ENCODE measurements around the gene CAPN9. TPM values are rescaled to one million over a fixed set of nuclear protein-coding genes. Genes with fewer than 3 reads are reported as not detected.

Gene CAPN9
- total RNA-seq, 1 donor from 2014 or later = 0.16 TPM

- peak; percentile 66 for DNase-seq
Observed at GRCh38 chr1:230772457-230773395, 25.5 kb downstream of the CAPN9 start.

- no peak for DNase-seq
Observed at GRCh38 chr1:230773396-230774033, 26.3 kb downstream of the CAPN9 start.

- DNase-seq = no peak
Observed at GRCh38 chr1:230778916-230779590, 31.9 kb downstream of the CAPN9 start.

GRCh38 chr1:230781131-230781530, 33.9 kb downstream of the CAPN9 start:
- DNase-seq = no peak

DNA sequence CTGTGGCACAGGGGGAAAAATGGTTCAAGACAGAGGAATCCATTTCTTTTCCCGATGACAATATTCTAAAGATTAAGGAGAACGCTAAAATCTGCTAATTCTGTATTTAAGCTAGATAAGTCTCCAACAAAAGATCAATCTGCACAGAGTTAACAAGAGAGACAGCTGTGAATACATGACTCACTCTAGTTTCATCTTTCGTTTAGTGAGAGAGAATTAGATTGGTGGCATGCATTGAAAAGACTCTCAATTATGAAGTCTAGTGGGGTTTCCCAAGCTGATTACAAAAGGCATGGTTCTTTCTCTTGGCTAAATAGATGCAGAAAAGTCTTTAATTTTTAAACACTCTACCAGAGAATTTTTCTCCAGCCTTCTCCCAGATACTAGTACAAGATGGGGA, 34.4 kb downstream of the CAPN9 start:
- DNase-seq = no peak

DNA sequence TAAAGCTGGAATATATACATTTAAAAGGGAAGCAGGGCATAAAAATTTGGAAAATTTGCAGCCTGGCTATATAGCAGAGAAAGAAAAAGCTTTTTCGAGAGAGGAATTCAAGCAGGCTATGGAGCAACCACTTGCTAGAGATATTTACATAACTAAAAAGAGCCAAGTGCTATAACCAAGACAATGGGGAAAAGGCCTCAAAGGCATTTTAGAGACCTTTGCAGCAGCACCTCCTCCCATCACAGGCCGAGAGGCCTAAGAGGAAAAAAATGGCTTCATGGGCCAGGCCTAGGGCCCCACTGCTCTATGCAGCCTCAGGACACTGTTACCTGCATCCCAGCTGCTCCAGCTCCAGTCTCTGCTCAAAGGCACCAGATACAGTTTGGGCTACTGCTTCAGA, 37.0 kb downstream of the CAPN9 start:
- no peak for DNase-seq

DNA sequence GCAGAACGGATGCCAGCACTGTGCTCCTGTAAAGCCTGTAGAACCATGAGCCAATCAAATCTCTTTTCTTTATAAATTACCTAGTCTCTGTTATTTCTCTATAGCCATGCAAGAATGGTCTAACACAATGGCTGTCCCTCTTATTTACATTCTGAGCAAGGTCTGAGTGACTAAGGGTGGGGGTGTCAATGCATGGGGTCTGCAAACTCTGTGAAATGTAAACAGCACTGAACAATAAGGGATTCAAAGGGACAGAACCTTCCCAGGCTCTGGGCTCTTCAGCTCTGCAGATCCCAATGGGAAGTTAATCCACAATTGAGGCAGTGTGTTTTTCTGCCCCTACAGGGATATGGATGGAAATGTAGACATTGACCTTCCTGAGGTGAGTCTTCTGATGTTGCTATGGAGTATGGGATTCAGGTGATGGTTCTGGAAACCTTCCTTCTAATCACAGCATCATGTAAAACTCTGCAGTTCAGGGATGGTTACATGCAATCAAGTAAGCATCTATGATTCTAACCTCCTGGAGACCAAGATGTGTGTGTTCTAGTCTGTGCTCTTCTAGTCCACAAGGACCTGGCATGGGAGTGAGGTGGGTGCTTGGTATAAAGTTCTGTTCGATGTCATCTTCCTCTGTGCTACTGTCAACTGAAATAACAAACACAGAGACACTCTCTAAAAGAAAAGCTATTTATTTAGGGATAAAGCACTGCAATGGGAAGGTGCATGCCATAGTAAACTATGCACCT, 38.6 kb downstream of the CAPN9 start:
- DNase-seq = no peak

- no peak for DNase-seq
Observed at GRCh38 chr1:230786385-230786753, 39.2 kb downstream of the CAPN9 start.

DNA sequence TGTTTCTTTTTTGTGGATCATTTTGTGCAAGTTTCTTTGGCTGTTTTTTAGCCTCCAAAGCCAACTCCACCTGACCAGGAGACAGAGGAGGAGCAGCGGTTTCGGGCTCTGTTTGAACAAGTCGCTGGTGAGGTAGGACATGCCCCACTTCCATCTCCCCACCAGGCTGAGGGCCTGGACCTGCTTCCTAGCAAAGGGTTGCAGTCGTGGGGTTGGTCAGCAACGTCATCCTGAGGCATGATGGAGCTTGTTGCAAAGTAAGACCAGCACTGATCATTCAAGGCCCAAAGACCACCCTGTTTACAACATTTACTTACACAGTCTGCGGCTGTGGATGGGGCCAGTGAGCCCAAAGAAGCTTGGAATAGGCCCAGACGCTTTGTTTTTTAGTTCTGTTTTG, 40.3 kb downstream of the CAPN9 start:
- DNase-seq = no peak

DNA sequence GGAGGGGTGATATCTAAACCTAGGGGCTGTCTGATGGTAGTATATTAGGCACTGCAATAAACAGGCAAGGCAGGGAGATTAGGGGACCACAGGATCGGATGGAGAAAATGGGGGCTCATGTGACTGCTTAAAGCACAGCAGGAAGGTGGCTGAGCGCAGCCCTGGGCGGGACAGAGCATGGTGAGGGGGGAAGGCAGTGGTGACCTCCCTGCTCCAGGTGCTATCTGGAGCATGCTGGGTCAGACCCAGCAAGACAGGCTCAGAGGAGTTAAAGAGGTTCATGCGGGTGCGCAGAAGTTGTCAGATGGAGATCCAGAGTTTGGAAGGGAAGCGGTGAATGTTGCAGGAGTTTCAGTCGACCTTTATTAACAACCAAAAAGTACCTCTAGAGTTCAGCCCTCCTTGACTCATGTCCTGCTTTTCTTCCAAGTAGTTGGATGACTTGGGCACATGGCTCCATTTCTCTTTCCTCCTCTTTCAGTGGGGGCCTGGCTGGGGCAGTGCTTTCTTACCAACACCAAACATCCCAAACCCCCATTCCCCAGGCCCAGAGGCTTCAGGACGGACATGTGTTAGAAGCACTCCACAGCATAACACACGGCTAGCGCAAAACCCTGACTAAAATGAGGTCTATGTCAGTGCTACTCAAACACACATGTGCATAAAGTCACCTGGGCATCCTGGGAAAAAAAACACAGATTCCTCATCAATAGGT, 41.5 kb downstream of the CAPN9 start:
- no peak for DNase-seq

DNA sequence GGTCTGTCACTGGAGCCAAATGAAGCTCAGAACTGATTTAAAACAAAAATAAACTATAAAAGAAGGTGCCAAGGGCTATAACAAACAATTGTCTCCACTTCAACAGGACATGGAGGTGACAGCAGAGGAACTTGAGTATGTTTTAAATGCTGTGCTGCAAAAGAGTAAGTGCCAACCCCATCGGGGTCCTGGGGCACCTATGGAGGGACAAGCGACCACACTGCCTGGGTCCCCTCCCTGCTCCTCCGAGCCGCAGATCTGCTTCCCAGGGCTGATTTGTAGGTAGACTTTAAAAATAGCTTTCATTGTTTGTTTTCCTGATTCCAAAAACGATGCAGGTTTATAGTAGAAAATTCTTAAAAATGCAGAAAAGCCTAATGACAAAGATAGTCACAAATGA, 42.8 kb downstream of the CAPN9 start:
- DNase-seq = no peak

DNA sequence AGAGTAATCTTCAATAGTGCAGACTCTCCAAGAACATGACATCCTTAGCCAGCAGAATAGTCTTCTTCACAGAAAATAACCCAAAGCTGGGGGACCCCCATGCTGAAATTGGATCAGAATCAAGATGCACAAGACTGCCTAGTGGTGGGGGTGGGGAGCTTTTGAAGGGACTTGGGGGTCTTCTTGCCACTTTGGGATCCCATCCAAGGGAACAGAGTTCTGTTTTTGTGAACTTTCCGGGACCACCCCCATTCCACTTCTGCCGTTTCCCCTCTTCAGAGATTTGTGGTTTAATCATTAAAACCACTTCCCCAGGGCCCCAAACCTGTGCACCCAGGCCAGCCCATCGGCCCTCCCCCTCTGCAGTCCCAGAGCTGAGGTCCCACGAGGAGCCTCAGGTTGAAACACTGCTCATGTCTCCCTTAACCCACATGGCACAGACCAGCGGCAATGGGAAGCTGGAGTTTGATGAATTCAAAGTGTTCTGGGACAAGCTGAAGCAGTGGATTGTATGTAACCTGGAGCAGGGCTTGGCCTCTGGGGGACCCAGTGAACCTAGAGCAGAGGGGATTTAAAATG, 44.9 kb downstream of the CAPN9 start:
- DNase-seq = no peak

DNA sequence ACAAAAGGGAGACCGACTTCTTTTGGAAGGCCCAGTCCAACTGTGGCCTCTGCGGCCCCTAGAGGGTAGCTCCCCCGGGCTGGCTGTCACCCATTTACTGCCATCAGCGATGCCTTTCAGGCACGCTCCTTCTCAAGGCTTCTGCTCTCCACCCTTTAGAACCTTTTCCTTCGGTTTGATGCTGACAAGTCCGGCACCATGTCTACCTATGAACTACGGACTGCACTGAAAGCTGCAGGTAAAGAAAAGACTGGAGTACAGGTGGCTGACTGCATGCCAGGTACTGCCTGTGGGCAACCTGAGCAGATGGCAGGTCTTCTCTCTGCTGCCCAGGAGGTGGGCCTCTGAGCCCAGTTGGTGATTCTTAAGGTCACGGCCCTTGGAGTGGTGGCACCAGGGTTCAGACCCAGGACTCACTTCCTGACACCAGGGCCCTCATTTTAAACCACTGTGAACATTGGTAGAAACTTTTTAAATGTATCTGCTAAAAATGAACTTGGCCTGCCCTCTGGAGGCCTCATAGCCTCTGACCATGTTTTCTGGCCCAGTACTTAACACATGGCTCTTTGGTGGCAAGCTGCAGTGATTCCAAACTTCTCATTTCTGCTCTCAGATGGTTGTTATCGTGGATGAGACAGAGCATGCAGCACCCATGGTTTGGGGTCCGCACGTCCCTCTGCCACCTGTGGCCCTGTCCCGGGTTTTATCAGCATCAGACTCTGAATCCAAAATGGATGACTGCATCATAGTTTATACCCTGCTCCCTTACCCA, 45.7 kb downstream of the CAPN9 start:
- DNase-seq = no peak

DNA sequence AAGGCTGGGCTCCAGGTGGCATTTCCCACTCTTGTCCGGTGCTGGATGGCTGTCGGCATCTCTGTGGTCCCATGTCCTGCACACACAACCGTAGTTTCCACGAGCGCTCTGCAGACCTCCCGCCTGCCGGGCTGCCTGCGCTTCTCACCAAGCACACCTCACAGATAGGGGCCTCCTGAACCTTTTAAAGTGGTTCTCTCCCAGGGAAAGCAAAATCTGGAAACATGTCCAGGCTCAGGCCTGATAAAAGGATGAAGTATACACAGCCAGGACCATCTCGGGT, 46.2 kb downstream of the CAPN9 start:
- DNase-seq = no peak

DNA sequence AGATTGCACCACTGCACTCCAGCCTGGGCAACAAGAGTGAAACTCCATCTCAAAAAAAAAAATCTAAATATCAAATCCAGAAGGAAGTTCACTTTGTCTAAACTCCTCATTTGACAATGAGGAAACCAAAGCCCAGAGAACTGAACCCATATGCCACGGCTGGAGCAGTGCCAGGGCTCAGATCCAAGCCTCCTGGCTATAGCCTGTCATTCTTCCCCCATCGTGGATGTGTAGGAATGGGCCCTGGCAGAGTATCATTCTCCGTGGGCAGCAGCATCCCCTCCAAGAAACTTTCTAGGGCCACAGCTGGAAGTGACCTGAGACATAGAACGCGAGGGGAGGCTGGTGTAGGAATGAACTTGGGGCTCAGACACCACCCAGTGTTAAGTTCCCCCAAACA, 47.2 kb downstream of the CAPN9 start:
- no peak for DNase-seq

- DNase-seq = no peak
Observed at GRCh38 chr1:230794871-230795605, 47.9 kb downstream of the CAPN9 start.

- DNase-seq = no peak
Observed at GRCh38 chr1:230796626-230797025, 49.4 kb downstream of the CAPN9 start.

GRCh38 chr1:230797376-230797920, 50.3 kb downstream of the CAPN9 start:
- DNase-seq = no peak

DNA sequence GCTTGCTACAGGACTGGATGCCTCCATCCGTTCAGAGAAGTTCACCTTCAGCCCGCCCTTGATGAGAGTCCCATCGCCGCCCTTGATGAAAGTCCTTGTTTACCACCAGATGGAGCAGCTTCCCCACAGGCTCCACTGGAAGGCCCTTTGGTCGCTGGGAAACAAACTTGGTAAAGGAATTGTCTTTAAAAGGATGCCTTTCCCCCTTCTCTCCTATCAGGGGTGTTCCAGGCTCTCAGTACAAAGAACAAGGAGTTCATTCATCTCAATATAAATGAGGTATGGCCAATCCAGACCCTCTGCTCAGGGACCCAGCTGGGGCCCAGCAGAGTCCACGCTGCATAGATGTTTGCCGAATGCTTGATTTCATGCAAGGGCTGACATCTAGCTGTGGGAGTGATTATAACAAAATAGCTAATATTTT, 50.8 kb downstream of the CAPN9 start:
- peak; percentile 47 for DNase-seq

DNA sequence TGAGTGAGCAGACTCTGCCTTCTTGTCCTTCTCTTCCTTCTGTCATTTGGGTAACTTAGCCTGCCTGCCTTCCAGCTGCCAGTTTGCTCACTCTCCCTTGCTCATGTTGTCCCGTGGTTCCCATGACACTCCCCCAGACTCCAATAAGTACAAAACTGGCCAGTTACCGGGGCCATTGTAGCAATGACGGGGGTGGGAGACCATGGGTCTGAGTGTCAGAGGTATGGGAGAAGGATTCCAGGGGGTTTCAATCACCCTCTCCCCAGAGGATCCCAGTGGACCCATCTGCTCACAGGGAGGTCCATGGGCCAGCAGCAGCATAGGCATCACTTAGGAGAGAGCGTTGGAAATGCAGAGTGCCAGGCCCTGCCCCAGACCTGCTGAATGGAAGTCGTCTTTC, 51.3 kb downstream of the CAPN9 start:
- no peak for DNase-seq

Data from occipital lobe (tissue), 2 donors.